Trophoblast cell (in vitro differentiated cells and primary cell): ENCODE measurements around the gene NDUFAF8.

ENCODE experiments used
- DNase-seq, 2 donors: peaks; one replicate each; pipeline ENCODE4 v3.0.0-alpha.2; 2016
- H2AFZ ChIP-seq: 2 replicates; pipeline ENCODE4 v1.6.1; 2013; ENCODE audit warnings: low read length, moderate library complexity, mild to moderate bottlenecking; ENCODE audit not compliant: insufficient read depth, poor library complexity
- H2AK5ac ChIP-seq: 2 replicates; pipeline ENCODE4 v1.6.1; 2013; ENCODE audit warnings: mild to moderate bottlenecking, low read length
- H2BK120ac ChIP-seq: 2 replicates; pipeline ENCODE4 v1.6.1; 2013; ENCODE audit warnings: low read length, mild to moderate bottlenecking, moderate library complexity; ENCODE audit not compliant: insufficient read depth, poor library complexity
- H2BK12ac ChIP-seq: 2 replicates; pipeline ENCODE4 v1.6.1; 2013; ENCODE audit warnings: mild to moderate bottlenecking, low read length, moderate library complexity
- H2BK5ac ChIP-seq: 2 replicates; pipeline ENCODE4 v1.6.1; 2013; ENCODE audit warnings: low read length, low read depth, moderate library complexity, mild to moderate bottlenecking; ENCODE audit not compliant: poor library complexity
- H3K14ac ChIP-seq: 2 replicates; pipeline ENCODE4 v1.6.1; 2013; ENCODE audit warnings: mild to moderate bottlenecking, low read length
- H3K18ac ChIP-seq: 2 replicates; pipeline ENCODE4 v1.6.1; 2013; ENCODE audit warnings: mild to moderate bottlenecking, low read length
- H3K23ac ChIP-seq: 2 replicates; pipeline ENCODE4 v1.6.1; 2013; ENCODE audit warnings: low read length
- H3K27ac ChIP-seq: 2 replicates; pipeline ENCODE4 v1.5.1; 2013; ENCODE audit warnings: low read depth, mild to moderate bottlenecking, inconsistent platforms, low read length, moderate library complexity
- H3K27me3 ChIP-seq: 2 replicates; pipeline ENCODE4 v1.6.1; 2013; ENCODE audit warnings: inconsistent platforms, mild to moderate bottlenecking, low read length, moderate library complexity; ENCODE audit not compliant: insufficient read depth
- H3K36me3 ChIP-seq, 2 experiments: 1 replicate in 1 of 2; 2 replicates in 1 of 2; pipeline ENCODE4 v1.6.1; 2013; ENCODE audit warnings: low read length in 2 of 2, mild to moderate bottlenecking in 2 of 2, moderate library complexity in 1 of 2; ENCODE audit not compliant: insufficient read depth in 2 of 2, control insufficient read depth in 1 of 2
- H3K4ac ChIP-seq: 2 replicates; pipeline ENCODE4 v1.6.1; 2013; ENCODE audit warnings: low read depth, mild to moderate bottlenecking, low read length, moderate library complexity
- H3K4me1 ChIP-seq, 2 experiments: 1 replicate in 1 of 2; 2 replicates in 1 of 2; pipeline ENCODE4 v1.6.1; 2013; ENCODE audit warnings: low read length in 2 of 2, mild to moderate bottlenecking in 2 of 2, moderate library complexity in 1 of 2; ENCODE audit not compliant: insufficient read depth in 2 of 2, control insufficient read depth in 1 of 2
- H3K4me2 ChIP-seq: 2 replicates; pipeline ENCODE4 v1.6.1; 2013; ENCODE audit warnings: inconsistent platforms, mild to moderate bottlenecking, low read length, moderate library complexity
- H3K4me3 ChIP-seq: 2 replicates; pipeline ENCODE4 v1.5.1; 2013; ENCODE audit warnings: mild to moderate bottlenecking, low read depth, low read length, inconsistent platforms
- H3K79me1 ChIP-seq: one replicate; pipeline ENCODE4 v1.6.1; 2013; ENCODE audit warnings: low read length
- H3K79me2 ChIP-seq: 2 replicates; pipeline ENCODE4 v1.6.1; 2013; ENCODE audit warnings: low read length, mild to moderate bottlenecking; ENCODE audit not compliant: control insufficient read depth, insufficient read depth, poor library complexity
- H3K9ac ChIP-seq: 2 replicates; pipeline ENCODE4 v1.6.1; 2013; ENCODE audit warnings: mild to moderate bottlenecking, low read length
- H3K9me3 ChIP-seq: 2 replicates; pipeline ENCODE4 v1.6.1; 2013; ENCODE audit warnings: low read depth, mild to moderate bottlenecking, control low read depth, inconsistent platforms, low read length; ENCODE audit not compliant: insufficient read depth
- H4K12ac ChIP-seq: 2 replicates; pipeline ENCODE4 v1.6.1; 2013; ENCODE audit warnings: low read depth, mild to moderate bottlenecking, low read length, moderate library complexity
- H4K8ac ChIP-seq: 2 replicates; pipeline ENCODE4 v1.6.1; 2013; ENCODE audit warnings: low read depth, mild to moderate bottlenecking, low read length, moderate library complexity
- H4K91ac ChIP-seq: one replicate; pipeline ENCODE4 v1.6.1; 2013; ENCODE audit warnings: low read depth, mild to moderate bottlenecking, low read length, moderate library complexity
- WGBS: extraction: QIAGEN DNeasy Blood & Tissue Kit; methylation state at CpG from one replicate; pipeline ENCODE4 v1.1.7; 2013; ENCODE audit warnings: missing lambda C conversion rate; ENCODE audit not compliant: insufficient read length, insufficient coverage; ENCODE audit errors: extremely low coverage; 5-methylcytosine and 5-hydroxymethylcytosine counted together

The NDUFAF8 gene

DNA sequence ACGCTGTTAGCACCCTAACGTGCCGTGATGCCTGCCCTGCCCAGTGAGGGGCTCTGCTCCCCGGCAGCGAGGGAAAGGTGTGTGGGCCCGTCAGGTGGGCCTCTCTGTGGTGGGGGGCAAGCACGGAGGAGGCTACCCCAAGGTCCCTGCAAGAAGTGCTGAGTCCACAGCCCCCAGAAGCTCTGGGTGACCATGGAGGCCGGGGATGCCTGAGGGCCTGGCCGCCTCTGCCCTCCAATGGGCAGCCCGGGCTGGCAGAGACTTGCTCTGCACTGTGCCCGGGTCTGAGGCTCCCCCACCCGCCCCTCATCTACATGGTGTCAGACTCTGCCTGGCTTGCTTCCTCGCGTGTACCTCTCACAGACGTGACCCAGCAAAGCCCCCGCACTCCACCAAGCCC, 43.8 kb downstream of the NDUFAF8 start:
- Histone ChIP-seq H3K9me3 (no peaks in the 10 kb centered on the region), H3K23ac (no peak overlapping the region), H3K27me3 (no peaks in the 10 kb centered on the region), H4K8ac (no peak overlapping the region), H2BK5ac (no peak overlapping the region), H2BK120ac (no peak overlapping the region), H3K4me3 (no peak overlapping the region), H3K79me1 (no peaks in the 10 kb centered on the region), H2AFZ (no peak overlapping the region), H3K18ac (no peak overlapping the region), H3K9ac (no peak overlapping the region), H4K12ac (no peak overlapping the region), H3K27ac (no peak overlapping the region), H3K4me1 (peaks cover 0 to 2% of the 10 kb centered on the region in 2 experiments), H3K4me2 (no peak overlapping the region), H2BK12ac (no peak overlapping the region), H3K79me2 (peaks cover 7% of the 10 kb centered on the region), H3K14ac (no peak overlapping the region), H4K91ac (no peak overlapping the region), H3K36me3 (peaks cover 58 to 64% of the 10 kb centered on the region in 2 experiments), H2AK5ac (no peak overlapping the region), H3K4ac (no peak overlapping the region)
- no peak for DNase-seq
- no CpG with 5 or more reads among the region's 16 CpGs for WGBS

DNA sequence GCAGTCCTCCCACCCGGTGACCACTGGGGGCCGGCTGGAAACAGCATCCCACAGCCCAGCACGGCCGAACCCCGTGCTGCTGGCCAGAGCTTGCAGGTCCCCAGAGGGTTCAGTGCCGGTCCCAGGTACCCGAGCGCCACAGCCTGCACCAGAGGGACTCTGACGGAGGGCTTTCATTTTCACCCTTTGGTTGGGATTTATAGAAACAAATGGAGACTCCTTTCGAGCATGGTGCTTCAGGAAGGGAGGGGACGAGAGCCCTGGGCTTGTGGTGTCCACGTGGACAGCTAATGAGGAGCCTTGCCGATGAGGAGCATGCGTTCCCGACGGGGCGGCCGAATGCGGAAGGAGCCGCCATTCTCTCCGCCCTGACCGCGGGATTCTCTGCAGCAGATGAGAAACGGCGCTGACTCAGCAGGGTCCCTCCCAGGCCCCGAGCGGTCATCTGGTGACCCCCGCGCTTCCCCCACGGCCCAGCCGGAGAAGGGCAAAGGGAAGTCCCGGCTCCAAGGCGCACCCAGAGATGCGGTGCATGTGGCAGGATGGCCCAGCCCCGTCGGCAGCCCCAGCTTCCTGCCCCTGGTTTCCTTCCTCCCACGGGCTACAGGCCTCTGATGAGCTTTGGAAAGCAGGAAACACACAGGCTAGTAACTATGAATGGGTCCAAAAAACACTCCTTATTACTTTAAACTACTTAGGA, 46.2 kb downstream of the NDUFAF8 start:
- no peak overlapping the region for H2AK5ac ChIP-seq
- no peak overlapping the region for H2BK12ac ChIP-seq
- H3K9ac ChIP-seq: no peak overlapping the region
- no peak overlapping the region for H4K12ac ChIP-seq
- no peaks in the 10 kb centered on the region for H3K79me1 ChIP-seq
- no peak overlapping the region for H2AFZ ChIP-seq
- no peak overlapping the region for H3K14ac ChIP-seq
- DNase-seq: peak; percentile 37 to 43
- peaks cover 50 to 53% of the 10 kb centered on the region in 2 experiments for H3K36me3 ChIP-seq
- no peak overlapping the region for H3K4ac ChIP-seq
- H4K91ac ChIP-seq: no peak overlapping the region
- no peak overlapping the region for H3K23ac ChIP-seq
- peaks cover 7% of the 10 kb centered on the region for H3K79me2 ChIP-seq
- H3K4me3 ChIP-seq: no peak overlapping the region
- H3K4me2 ChIP-seq: no peak overlapping the region
- WGBS: no CpG with 5 or more reads among the region's 37 CpGs
- H2BK5ac ChIP-seq: no peak overlapping the region
- no peak overlapping the region for H2BK120ac ChIP-seq
- no peak overlapping the region for H3K18ac ChIP-seq
- H3K27ac ChIP-seq: no peak overlapping the region
- no peak overlapping the region for H4K8ac ChIP-seq
- H3K9me3 ChIP-seq: peaks cover 2% of the 10 kb centered on the region
- H3K27me3 ChIP-seq: no peaks in the 10 kb centered on the region
- peaks cover 0 to 2% of the 10 kb centered on the region in 2 experiments for H3K4me1 ChIP-seq

DNA sequence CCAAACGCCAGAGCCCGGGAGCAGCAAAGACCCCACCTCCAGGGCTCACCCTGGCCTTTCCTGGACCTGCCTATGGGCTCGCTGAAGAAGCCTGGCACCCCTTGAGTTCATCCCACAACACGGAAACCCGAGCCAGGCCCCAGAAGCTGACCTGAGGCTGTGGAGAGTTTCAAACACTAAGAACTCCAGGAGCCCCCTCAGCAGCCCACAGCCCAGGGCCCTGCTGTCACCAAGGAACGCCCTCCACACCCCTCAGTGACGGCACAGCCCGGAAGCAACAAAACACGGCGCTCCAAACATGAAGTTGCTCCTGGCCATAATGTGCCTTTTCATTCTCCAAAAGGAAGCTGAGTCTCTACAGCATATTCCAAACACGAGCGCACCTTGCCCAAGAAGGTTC, 46.8 kb downstream of the NDUFAF8 start:
- no peak for DNase-seq
- H3K4me1 ChIP-seq: peaks cover 0 to 2% of the 10 kb centered on the region in 2 experiments

DNA sequence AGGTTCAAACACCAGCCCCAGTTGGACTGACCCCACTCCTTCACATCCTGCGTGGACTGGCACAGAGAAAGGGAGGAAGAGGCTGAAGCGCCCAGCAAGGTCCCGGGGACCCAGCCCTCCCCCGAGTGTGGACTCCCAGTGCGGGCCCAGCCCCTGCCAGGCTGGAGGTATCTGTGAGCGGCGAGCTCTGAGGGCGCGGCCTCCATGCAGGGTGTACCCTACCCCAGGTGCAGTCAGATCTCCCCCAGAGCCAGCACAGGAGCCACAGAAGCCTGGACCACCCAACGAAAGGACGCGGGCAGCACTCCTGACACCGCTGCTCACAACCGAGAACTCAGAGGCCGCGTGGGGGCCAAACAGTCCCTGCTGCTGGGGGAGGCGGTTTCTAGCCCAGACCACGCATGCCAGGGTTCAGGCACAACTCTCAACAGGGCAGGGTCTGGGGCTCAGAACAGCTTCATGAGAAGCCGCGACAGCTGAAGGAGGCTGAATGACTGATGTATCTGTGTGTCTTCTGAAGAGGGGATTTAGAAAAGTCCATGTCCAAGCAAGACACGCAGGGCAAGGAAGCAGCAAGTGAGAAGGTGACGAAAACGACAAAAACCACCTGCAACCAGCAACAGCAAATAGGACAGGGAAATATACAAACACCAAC, 47.5 kb downstream of the NDUFAF8 start:
- no peak overlapping the region for H3K14ac ChIP-seq
- no peak overlapping the region for H4K8ac ChIP-seq
- no peak overlapping the region for H2AK5ac ChIP-seq
- no peaks in the 10 kb centered on the region for H3K27me3 ChIP-seq
- H3K23ac ChIP-seq: no peak overlapping the region
- no peak for DNase-seq
- no peak overlapping the region for H2BK5ac ChIP-seq
- no peak overlapping the region for H3K4me3 ChIP-seq
- no peak overlapping the region for H4K12ac ChIP-seq
- no peak overlapping the region for H3K4me2 ChIP-seq
- no peaks in the 10 kb centered on the region for H3K79me1 ChIP-seq
- no peak overlapping the region for H2BK120ac ChIP-seq
- no peak overlapping the region for H2BK12ac ChIP-seq
- no peak overlapping the region for H3K18ac ChIP-seq
- H3K9ac ChIP-seq: no peak overlapping the region
- H3K9me3 ChIP-seq: peaks cover 2% of the 10 kb centered on the region
- peaks cover 8% of the 10 kb centered on the region for H3K79me2 ChIP-seq
- peak overlapping the region; percentile 44 for H3K4ac ChIP-seq
- peaks cover 44 to 47% of the 10 kb centered on the region in 2 experiments for H3K36me3 ChIP-seq
- WGBS: no CpG with 5 or more reads among the region's 23 CpGs
- H3K27ac ChIP-seq: no peak overlapping the region
- no peak overlapping the region for H4K91ac ChIP-seq
- H2AFZ ChIP-seq: no peak overlapping the region
- peaks cover 0 to 5% of the 10 kb centered on the region in 2 experiments for H3K4me1 ChIP-seq

More for the DNA sequence above, 46.8 kb downstream of the NDUFAF8 start:
- Histone ChIP-seq H3K79me1 (no peaks in the 10 kb centered on the region), H3K27me3 (no peaks in the 10 kb centered on the region), H2AK5ac (no peak overlapping the region), H2BK12ac (no peak overlapping the region), H4K91ac (no peak overlapping the region), H2BK5ac (no peak overlapping the region), H3K9ac (no peak overlapping the region), H3K18ac (no peak overlapping the region), H2AFZ (no peak overlapping the region), H3K9me3 (peaks cover 2% of the 10 kb centered on the region), H3K36me3 (peaks cover 48 to 50% of the 10 kb centered on the region in 2 experiments), H3K4me2 (no peak overlapping the region), H3K27ac (no peak overlapping the region), H4K12ac (no peak overlapping the region), H3K4ac (no peak overlapping the region), H4K8ac (no peak overlapping the region), H3K14ac (no peak overlapping the region), H3K79me2 (peaks cover 7% of the 10 kb centered on the region), H2BK120ac (no peak overlapping the region), H3K4me3 (no peak overlapping the region), H3K23ac (no peak overlapping the region)
- no CpG with 5 or more reads among the region's 12 CpGs for WGBS
